NCI-H69 (cell line): ENCODE data around the gene CCDC122.
A peak's percentile ranks its signal among the peaks of the same experiment; 100 is the strongest.

Experiments
- DNase-seq: peaks from one replicate; lab custom pipeline; 2025; lab: John Stamatoyannopoulos, UW

The CCDC122 gene

GRCh38 chr13:43802511-43802910, 77.0 kb downstream of the CCDC122 start:
- peak; percentile 83 for DNase-seq

DNA sequence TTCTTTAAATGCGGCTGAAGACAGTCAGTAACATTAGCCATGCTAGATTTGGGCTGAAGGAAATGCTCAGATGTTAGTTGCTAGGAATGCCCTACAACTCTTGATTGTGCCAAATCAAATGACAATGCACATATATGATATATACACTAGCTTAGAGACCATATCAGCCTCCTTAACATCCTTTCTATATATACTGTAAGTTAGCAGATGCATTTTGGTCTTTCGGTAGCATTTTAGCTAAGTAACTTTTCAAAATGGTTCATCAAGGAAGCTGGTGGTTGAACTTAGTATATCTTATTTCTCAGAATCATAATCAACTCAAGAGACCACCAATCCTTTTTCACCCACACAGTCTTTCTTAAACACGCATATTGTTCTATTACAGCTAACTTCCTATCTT, 78.7 kb downstream of the CCDC122 start:
- no peak for DNase-seq

DNA sequence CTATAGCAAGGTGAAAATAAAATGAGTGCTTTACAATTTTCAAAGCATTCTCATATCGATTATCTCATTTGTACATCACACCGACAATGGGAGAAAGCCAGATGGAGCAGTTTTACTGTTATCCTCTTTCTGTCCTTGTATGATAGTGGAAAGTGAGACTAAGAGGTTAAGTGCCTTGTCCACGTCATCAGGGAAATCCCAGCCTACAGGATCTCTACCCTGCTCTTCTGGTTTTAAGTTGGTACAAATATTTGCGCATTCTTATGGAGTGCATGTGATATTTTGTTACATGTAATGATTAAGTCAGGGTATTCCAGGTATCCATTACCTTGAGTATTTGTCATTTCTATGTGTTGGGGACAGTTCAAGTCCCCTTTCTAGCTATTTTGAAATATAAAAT, 80.3 kb downstream of the CCDC122 start:
- no peak for DNase-seq

GRCh38 chr13:43797869-43798268, 81.7 kb downstream of the CCDC122 start:
- no peak for DNase-seq

DNA sequence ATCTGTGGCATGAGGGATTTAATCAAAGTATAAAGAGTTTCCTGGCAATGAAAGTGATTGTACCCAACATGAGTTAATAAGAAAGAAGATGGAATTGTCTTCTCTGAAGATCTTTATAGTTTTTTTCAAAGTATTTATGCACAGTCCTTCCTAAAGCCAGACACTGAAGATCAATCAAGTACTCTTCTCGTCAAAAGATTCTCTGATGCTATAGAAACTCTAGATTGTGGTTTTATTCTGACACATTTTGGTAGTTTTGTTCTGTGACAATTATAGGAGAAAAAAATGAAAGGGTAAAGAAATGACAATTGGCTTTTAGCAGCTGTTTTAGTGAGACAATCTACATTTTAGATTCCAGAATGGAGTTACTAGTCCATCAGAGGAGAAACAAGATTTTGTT, 82.4 kb downstream of the CCDC122 start:
- DNase-seq: no peak

DNA sequence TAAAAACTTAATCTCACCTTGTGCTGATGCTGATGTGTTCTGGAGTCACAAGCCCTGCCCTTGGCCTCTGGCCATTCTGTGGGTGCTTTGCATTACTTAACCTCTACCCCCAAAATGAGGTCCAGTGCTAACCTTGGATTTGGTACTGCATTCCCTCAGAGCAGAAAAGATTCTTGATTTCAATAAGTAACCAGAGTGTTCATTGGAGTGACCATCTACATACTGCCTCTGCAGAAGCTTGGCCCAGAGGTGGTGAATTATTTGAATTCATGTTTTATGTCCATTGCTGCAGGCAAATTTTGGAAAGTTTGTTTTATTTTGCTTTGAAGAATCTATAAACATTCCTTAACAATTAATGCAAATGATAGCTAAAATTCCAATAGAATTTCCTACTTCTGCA, 85.1 kb downstream of the CCDC122 start:
- no peak for DNase-seq

DNA sequence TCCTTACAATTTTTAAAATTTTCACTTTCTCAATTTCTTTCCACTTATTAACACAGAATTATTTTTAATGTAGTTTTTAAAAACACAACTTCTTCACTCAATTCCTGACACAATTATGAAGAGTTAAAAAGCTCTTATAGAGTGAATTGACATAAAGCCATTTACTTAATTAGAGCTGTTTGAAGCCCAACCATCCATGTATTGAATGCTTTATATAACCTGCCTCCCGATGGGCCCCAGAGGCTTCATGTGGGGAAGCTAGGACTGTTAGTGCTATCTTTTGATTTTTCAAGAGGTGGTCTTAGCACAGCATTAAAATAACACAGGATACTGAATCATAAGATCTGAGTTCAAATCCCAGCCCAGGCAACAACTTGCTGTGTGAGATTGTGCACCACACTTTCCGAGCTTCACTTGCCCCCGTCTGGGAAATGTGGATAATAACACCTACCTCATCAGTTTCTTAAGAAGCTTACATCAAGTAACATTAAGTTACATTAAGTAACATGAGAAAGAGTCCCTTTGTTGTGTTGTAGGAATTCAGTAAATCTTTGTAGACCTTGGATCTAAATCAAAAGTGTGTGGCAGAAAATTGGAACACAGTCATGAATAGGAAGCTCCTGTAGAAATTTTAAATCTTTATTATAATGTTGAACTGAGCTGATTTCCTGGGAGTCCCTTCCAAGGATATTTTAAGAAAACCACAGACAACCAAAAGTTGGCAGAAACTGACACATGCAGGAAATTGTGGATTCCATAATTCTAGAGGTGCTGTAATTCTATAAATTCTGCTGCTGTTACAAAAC, 87.3 kb downstream of the CCDC122 start:
- peak; percentile 61 for DNase-seq

- DNase-seq: peak; percentile 79
Measured at GRCh38 chr13:43787997-43788396, 91.5 kb downstream of the CCDC122 start.

DNA sequence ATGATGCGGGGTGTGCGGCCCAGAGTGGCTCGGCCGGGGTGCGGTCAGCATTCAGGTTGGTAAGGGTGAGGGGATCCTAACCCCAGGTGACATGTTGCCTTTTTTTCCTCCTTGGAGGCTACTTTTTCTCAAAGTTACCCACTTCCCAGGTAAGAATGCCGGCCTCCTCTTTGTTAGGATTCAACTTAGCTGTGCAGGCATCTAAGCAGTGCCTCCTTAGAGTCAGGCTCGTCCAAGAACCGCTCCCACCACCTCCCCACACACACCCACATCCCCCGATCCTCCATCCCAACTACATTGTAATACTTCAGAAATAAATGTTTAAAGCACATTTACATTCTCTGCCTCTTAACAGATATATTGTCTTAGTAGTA, 92.0 kb downstream of the CCDC122 start:
- DNase-seq: peak; percentile 51

DNA sequence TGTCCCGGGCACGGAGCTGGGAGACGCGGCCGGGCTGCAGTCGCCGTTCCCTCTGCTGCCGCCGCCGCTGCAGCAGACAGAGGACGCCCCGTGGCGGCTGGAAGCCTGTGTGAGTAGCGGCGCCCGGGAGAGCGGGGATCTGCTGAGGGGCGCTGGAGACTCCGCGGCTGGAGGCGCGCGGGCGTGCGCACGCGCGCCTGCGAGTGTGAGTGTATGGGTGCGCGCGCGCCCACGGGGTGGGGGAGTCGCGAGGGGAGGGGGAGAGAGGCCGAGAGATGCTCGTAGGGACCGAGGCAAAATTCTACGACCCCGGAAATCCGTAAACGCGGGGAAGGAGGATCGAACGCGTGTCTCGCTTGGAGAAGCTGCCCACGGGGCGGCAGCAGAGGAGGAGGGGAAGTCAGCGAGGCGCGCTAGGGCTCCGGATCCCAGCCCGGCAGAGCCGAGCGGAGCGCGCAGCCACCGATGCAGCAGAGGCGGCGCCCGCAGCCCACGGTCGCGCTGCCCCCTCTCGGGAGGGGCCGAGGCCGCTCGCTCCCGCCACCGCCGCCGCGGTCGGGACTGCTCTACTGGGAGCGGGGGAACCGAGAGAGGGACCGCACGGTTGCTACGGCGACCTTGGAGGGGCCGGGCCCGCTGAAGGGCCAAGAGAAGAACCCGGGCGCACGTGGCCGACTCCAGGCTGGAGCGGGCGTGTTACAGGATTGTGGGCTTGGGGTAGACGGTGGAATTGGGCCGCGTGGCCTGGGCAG, 92.6 kb downstream of the CCDC122 start, which contains the start of gene ENOX1:
Gene ENOX1, minus strand, starts transcription at position 207 of the 752 bp plus-strand sequence.
- peak; percentile 93 for DNase-seq

GRCh38 chr13:43786472-43786765, 93.1 kb downstream of the CCDC122 start:
- DNase-seq: no peak
